Measurements from ENCODE around the gene KATNB1. TPM values are rescaled to one million over a fixed set of nuclear protein-coding genes. Genes with fewer than 3 reads are reported as not detected.
"Not testable (repeated sequence)": the region's sequence is repeated elsewhere in the genome, so short reads cannot be mapped to it uniquely, and the experiment has no call there.

KATNB1 gene
- total RNA-seq, 4 donors from 2014 or later: 6.4 to 21.5 (median 11.1) TPM

DNA sequence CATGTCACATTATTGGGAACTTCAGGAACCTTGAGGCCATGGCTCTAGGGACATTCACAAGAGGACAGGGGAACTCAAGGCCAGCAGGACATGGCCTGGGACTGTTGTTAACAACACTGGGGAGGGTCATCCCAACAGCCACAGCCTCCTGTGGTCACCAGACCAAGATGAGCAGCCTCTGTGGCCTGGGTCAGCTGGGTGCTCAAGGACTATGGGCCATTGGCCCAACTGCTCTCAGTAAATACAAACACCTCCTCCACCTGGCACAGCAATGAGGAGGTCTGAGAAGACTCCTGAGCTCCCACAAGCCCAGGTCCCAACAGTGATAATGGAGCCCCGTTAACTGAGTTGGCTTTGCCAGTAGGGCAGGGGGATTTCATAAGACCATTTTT, 45.8 kb downstream of the KATNB1 start:
- Histone ChIP-seq H3K4me1 (peaks cover 0 to 5% (median 0%) of the 10 kb centered on the region in 3 donors), H3K9me3 (no peaks in the 10 kb centered on the region), H3K27ac (no peak overlapping the region), H3K36me3 (peaks cover 0 to 61% of the 10 kb centered on the region in 2 donors), H3K4me3 (no peak overlapping the region), H3K27me3 (no peaks in the 10 kb centered on the region)
- 100% methylated on average over 1 of the region's 1 CpG; no CpG with 5 or more reads in 1 of the 2 donors for WGBS, 2 donors (ENCODE audit: low coverage in 1 of 2)
- no peak for TF ChIP-seq POLR2AphosphoS5 (IDR thresholded peaks at IDR 0.05)
- TF ChIP-seq POLR2A (IDR thresholded peaks at IDR 0.05): no peak
- TF ChIP-seq EP300 (IDR thresholded peaks at IDR 0.05): no peak
- TF ChIP-seq, protein P1, sequence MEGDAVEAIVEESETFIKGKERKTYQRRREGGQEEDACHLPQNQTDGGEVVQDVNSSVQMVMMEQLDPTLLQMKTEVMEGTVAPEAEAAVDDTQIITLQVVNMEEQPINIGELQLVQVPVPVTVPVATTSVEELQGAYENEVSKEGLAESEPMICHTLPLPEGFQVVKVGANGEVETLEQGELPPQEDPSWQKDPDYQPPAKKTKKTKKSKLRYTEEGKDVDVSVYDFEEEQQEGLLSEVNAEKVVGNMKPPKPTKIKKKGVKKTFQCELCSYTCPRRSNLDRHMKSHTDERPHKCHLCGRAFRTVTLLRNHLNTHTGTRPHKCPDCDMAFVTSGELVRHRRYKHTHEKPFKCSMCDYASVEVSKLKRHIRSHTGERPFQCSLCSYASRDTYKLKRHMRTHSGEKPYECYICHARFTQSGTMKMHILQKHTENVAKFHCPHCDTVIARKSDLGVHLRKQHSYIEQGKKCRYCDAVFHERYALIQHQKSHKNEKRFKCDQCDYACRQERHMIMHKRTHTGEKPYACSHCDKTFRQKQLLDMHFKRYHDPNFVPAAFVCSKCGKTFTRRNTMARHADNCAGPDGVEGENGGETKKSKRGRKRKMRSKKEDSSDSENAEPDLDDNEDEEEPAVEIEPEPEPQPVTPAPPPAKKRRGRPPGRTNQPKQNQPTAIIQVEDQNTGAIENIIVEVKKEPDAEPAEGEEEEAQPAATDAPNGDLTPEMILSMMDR (IDR thresholded peaks at IDR 0.05): no peak
- no peak for ATAC-seq

DNA sequence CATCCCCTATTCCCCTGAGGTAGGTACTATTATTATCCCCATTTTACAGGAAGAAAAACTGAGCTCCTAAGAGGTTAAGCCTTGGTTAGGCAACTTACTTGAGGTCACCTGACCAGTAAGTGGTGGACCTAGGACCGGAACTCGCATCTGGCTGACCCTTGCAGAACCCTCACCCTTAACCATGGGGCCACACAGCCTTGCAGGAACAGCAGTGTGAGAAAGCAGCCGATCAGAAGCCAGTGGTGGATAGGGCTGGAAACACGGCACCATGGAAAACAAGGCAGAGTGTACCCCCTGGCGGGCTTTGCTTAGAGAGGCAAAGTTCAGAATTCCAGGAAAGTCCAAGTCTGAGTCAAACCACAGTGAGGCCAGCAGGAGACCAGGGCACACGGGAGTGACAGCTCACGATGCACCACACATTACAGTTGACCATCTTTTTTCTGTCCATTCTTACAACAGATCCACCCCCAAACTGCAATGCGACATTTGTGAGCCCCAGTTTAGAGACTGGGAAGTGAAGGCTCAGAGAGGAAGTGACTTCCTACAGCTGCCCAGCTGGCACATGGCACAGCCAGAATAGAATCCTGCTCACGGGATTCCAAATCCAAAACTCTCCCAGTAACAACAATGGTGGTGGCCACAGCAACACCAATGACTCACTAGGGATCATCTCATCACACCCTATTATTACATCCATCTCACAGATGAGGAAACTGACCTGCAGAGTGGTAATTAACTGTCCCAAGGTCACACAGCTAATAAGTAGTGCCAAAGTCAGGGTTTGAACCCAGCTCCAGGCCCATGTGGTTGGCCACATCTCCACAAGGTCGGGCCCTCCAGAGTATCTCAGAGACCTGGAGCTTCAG, 46.4 kb downstream of the KATNB1 start:
- ATAC-seq: no peak
- Histone ChIP-seq H3K27ac (no peak overlapping the region), H3K27me3 (no peaks in the 10 kb centered on the region), H3K36me3 (peaks cover 0 to 57% of the 10 kb centered on the region in 2 donors), H3K4me1 (peaks cover 0 to 12% (median 0%) of the 10 kb centered on the region in 3 donors), H3K9me3 (no peaks in the 10 kb centered on the region), H3K4me3 (no peak overlapping the region)
- TF ChIP-seq POLR2AphosphoS5 (IDR thresholded peaks at IDR 0.05) (no peak), EP300 (IDR thresholded peaks at IDR 0.05) (no peak), POLR2A (IDR thresholded peaks at IDR 0.05) (no peak)
- TF ChIP-seq, protein P1 (IDR thresholded peaks at IDR 0.05): no peak
- 80 to 90% methylated on average over 4 to 6 of the region's 10 CpGs for WGBS, 2 donors (ENCODE audit: low coverage in 1 of 2)

DNA sequence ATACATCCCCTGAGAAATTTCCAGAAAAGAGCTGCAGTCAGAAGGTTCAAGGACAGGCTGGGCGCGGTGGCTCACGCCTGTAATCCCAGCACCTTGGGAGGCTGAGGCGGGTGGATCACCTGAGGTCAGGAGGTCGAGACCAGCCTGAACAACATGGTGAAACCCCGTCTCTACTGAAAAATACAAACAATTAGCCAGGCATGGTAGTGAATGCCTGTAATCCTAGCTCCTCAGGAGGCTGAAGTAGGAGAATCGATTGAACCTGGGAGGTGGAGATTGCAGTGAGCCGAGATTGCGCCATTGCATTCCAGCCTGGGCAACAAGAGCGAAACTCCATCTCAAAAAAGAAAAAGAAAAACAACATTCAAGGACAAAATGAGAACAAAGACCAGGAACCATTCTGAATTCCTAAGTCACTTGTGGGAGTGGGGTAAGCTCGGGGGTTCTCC, 47.1 kb downstream of the KATNB1 start:
- not testable (repeated sequence) for H3K4me3 ChIP-seq, ATAC-seq, H3K27ac ChIP-seq, H3K27me3 ChIP-seq, H3K9me3 ChIP-seq
- Histone ChIP-seq H3K36me3 (peaks cover 0 to 57% of the 10 kb centered on the region in 2 donors), H3K4me1 (peaks cover 0 to 18% (median 0%) of the 10 kb centered on the region in 3 donors)
- WGBS, 2 donors (ENCODE audit: low coverage in 1 of 2): 92 to 100% methylated on average over 3 to 5 of the region's 11 CpGs

DNA sequence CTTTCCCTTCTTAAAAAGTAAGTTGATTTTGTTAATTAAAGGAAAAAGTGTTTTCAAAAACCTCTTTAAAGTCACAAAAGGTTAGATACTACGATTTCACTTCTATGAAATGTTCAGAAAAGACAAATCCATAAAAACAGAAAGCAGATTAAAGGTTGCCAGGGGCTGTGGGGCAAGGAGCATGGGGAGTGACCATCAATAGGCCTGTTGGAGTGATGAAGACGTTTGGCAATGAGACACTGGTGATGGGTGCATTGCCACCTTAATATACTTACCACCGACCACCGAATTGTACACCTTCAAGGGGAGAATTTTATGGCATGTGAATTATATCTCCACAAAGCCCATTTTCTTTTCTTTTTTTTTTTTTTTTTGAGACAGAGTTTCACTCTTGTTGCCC, 47.5 kb downstream of the KATNB1 start:
- Histone ChIP-seq H3K27me3 (no peaks in the 10 kb centered on the region), H3K36me3 (peaks cover 0 to 61% of the 10 kb centered on the region in 2 donors), H3K4me3 (no peak overlapping the region), H3K4me1 (peaks cover 0 to 22% (median 0%) of the 10 kb centered on the region in 3 donors), H3K9me3 (no peaks in the 10 kb centered on the region), H3K27ac (no peak overlapping the region)
- TF ChIP-seq, protein P1 (IDR thresholded peaks at IDR 0.05): no peak
- TF ChIP-seq POLR2AphosphoS5 (IDR thresholded peaks at IDR 0.05): no peak
- TF ChIP-seq POLR2A (IDR thresholded peaks at IDR 0.05): no peak
- no peak for TF ChIP-seq EP300 (IDR thresholded peaks at IDR 0.05)
- no peak for ATAC-seq
- 84 to 91% methylated on average over 4 of the region's 4 CpGs for WGBS, 2 donors (ENCODE audit: low coverage in 1 of 2)

DNA sequence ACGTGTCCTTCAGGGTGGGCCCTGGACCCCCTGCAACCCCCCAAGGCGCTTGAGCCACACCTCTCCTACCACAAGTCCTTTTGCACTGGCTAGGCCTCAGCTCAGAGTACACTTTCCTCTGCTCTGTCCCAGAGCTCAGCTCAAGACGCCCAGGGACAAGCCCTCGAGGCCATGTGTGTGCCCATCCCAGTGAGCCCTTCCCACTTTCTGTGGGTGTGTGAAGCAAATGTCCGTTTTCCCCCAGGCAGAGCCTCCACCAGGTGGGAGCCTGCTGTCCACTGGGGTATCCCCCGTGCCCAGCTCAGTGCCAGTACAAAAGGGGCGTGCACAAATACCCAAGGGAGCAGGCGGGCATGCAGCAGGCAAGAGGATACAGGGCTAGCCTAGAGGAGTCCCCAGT, 48.3 kb downstream of the KATNB1 start:
- 90% methylated on average over 3 of the region's 8 CpGs for WGBS, 2 donors (ENCODE audit: low coverage in 1 of 2)
- no peak overlapping the region for H3K27ac ChIP-seq
- TF ChIP-seq, protein P1 (IDR thresholded peaks at IDR 0.05): no peak
- TF ChIP-seq POLR2A (IDR thresholded peaks at IDR 0.05): no peak
- TF ChIP-seq POLR2AphosphoS5 (IDR thresholded peaks at IDR 0.05): no peak
- no peak for TF ChIP-seq EP300 (IDR thresholded peaks at IDR 0.05)
- no peak for ATAC-seq
- H3K9me3 ChIP-seq: no peaks in the 10 kb centered on the region
- no peaks in the 10 kb centered on the region for H3K27me3 ChIP-seq
- H3K4me3 ChIP-seq: no peak overlapping the region
- peaks cover 0 to 28% (median 0%) of the 10 kb centered on the region in 3 donors for H3K4me1 ChIP-seq
- H3K36me3 ChIP-seq: peaks cover 0 to 68% of the 10 kb centered on the region in 2 donors
